HepG2 (cell line): ENCODE measurements around the gene GPR62. TPM values are rescaled to one million over a fixed set of nuclear protein-coding genes. Genes with fewer than 3 reads are reported as not detected.

Experiments
- ATF6 ChIP-seq: sonication (generic); formaldehyde crosslinking; conservative IDR thresholded peaks from 2 replicates; pipeline ENCODE4 v1.4.0; 2020; ENCODE audit warnings: missing genetic modification reagents
- FOXK2 ChIP-seq: fragments of 450-650 bp; IDR thresholded peaks from 2 replicates; pipeline ENCODE4 v1.6.1; 2016
- FOXM1 ChIP-seq: sonication (generic); formaldehyde crosslinking; IDR thresholded peaks from 2 replicates; pipeline ENCODE4 v1.5.0; 2020; ENCODE audit warnings: missing genetic modification reagents
- HCFC1 ChIP-seq: fragments of 150-350 bp; IDR thresholded peaks from 2 replicates; pipeline ENCODE4 v1.6.1; 2014; ENCODE audit warnings: low read depth, low read length
- LBX2 ChIP-seq: sonication (generic); formaldehyde crosslinking; IDR thresholded peaks from 2 replicates; pipeline ENCODE4 v1.5.0; 2020; ENCODE audit warnings: missing genetic modification reagents, mild to moderate bottlenecking, borderline replicate concordance
- MAFG ChIP-seq: sonication (generic); formaldehyde crosslinking; IDR thresholded peaks from 2 replicates; pipeline ENCODE4 v1.5.1; 2020; ENCODE audit warnings: mild to moderate bottlenecking, missing genetic modification reagents
- NRL ChIP-seq: sonication (generic); formaldehyde crosslinking; IDR thresholded peaks from 2 replicates; pipeline ENCODE4 v1.5.0; 2020; ENCODE audit warnings: missing genetic modification reagents, mild to moderate bottlenecking, moderate library complexity, borderline replicate concordance
- RERE ChIP-seq: IDR thresholded peaks from 2 replicates; pipeline ENCODE4 v1.6.1; 2016; ENCODE audit warnings: low read depth, missing genetic modification reagents, missing compliant biosample characterization
- YEATS4 ChIP-seq: sonication (generic); formaldehyde crosslinking; IDR thresholded peaks from 2 replicates; pipeline ENCODE4 v1.4.0; 2020; ENCODE audit warnings: missing genetic modification reagents, borderline replicate concordance
- ZBTB2 ChIP-seq: sonication (generic); formaldehyde crosslinking; IDR thresholded peaks from 2 replicates; pipeline ENCODE4 v1.8.0; 2022; ENCODE audit warnings: low read depth, missing genetic modification reagents
- ZFYVE20 ChIP-seq: sonication (generic); formaldehyde crosslinking; IDR thresholded peaks from 2 replicates; pipeline ENCODE4 v1.8.0; 2023; ENCODE audit warnings: low read depth, mild to moderate bottlenecking, moderate library complexity, missing genetic modification reagents, borderline replicate concordance
- ZNF556 ChIP-seq: sonication (generic); formaldehyde crosslinking; IDR thresholded peaks from 2 replicates; pipeline ENCODE4 v1.4.0; 2020; ENCODE audit warnings: mild to moderate bottlenecking, missing genetic modification reagents, borderline replicate concordance
- ZNF703 ChIP-seq: sonication (generic); formaldehyde crosslinking; IDR thresholded peaks from 2 replicates; pipeline ENCODE4 v1.5.1; 2020; ENCODE audit warnings: missing genetic modification reagents, mild to moderate bottlenecking, moderate library complexity, borderline replicate concordance
- polyA plus RNA-seq, 8 experiments: library from polyadenylated mRNA; depleted of rRNA in 3 of 8; stranded (reverse) in 7 of 8; unstranded in 1 of 8; fragments of >200 nt; fragmentation: Illumina TruSeq in 4 of 8; extraction: Trizol in 4 of 8; gene quantifications; 2 replicates each; pipeline versions ENCODE4 v1.2.1 to v1.2.3, GENCODE V29; 2011 to 2016; ENCODE audit warnings: low read depth in 4 of 8, missing spikeins in 1 of 8, mixed read lengths in 1 of 8; ENCODE audit not compliant: insufficient read depth in 1 of 8
- total RNA-seq, 5 experiments: library from RNA; depleted of rRNA; stranded (reverse); fragments of >200 nt; fragmentation: Illumina TruSeq; extraction: Trizol; gene quantifications; 2 replicates each; pipeline ENCODE4 v1.2.3, GENCODE V29; 2016; ENCODE audit warnings: low read depth in 1 of 5

The GPR62 gene
- total and polyA plus RNA-seq, 2 of the 13 experiments (the other 11 are each of a cell fraction or from before 2014, with no cell fraction given) = not detected

- TF ChIP-seq RERE (CRISPR knock-in tag) (peak; percentile 64; the same call in 1 of the 2 replicates), ATF6 (0 out of 2 replicates have a peak, but pooled peaks have one; percentile 72), MAFG (CRISPR knock-in tag) (no peak), ZNF556 (CRISPR knock-in tag) (peak; percentile 70; the same call in 1 of the 2 replicates), FOXM1 (CRISPR knock-in tag) (no peak), ZFYVE20 (CRISPR knock-in tag) (no peak), YEATS4 (CRISPR knock-in tag) (peak; percentile 91; the same call in 1 of the 2 replicates), FOXK2 (no peak), NRL (CRISPR knock-in tag) (no peak; the same call in 1 of the 2 replicates), LBX2 (peak; percentile 22; the same call in 1 of the 2 replicates), ZBTB2 (peak; percentile 98), ZNF703 (CRISPR knock-in tag) (peak; percentile 16; the same call in 1 of the 2 replicates), HCFC1 (no peak)
These were observed 27.8 kb downstream of the GPR62 start, which contains the start of gene ACY1 (continued) for GRCh38 chr3:51982838-51983577.
